KMS-11 (cell line): ENCODE measurements around the gene U2AF1L4.

Experiments used
- H2AFZ ChIP-seq: fragments of 200-600 bp; sonication (generic); 2 replicates; pipeline ENCODE4 v1.6.1; 2016; ENCODE audit warnings: antibody characterized with exemption, mixed run types, low read depth
- H3K27ac ChIP-seq: fragments of 200-600 bp; sonication (generic); 2 replicates; pipeline ENCODE4 v1.6.1; 2016; ENCODE audit warnings: mild to moderate bottlenecking, mixed run types
- H3K27me3 ChIP-seq: fragments of 200-600 bp; sonication (generic); 2 replicates; pipeline ENCODE4 v1.6.1; 2017; ENCODE audit warnings: mild to moderate bottlenecking, low read depth, mixed run types, moderate library complexity; ENCODE audit not compliant: insufficient read depth
- H3K36me3 ChIP-seq: fragments of 200-600 bp; sonication (generic); 2 replicates; pipeline ENCODE4 v1.6.1; 2017; ENCODE audit warnings: mild to moderate bottlenecking, mixed run types; ENCODE audit not compliant: insufficient read depth
- H3K4me1 ChIP-seq: fragments of 200-600 bp; sonication (generic); 2 replicates; pipeline ENCODE4 v1.6.1; 2016; ENCODE audit warnings: mild to moderate bottlenecking, low read depth, mixed run types; ENCODE audit not compliant: poor library complexity, severe bottlenecking
- H3K4me2 ChIP-seq: fragments of 200-600 bp; sonication (generic); 2 replicates; pipeline ENCODE4 v1.7.0; 2016; ENCODE audit warnings: mild to moderate bottlenecking, mixed run types
- H3K4me3 ChIP-seq: fragments of 200-600 bp; sonication (generic); IDR thresholded peaks from 2 replicates; pipeline ENCODE4 v1.6.1; 2017; ENCODE audit warnings: low read depth, low read length, mixed read lengths; ENCODE audit not compliant: insufficient read depth
- H3K79me2 ChIP-seq: fragments of 200-600 bp; sonication (generic); 2 replicates; pipeline ENCODE4 v1.6.1; 2016; ENCODE audit warnings: low read depth, mixed run types; ENCODE audit not compliant: insufficient read depth
- H3K9ac ChIP-seq: fragments of 200-600 bp; sonication (generic); 2 replicates; pipeline ENCODE4 v1.6.1; 2016; ENCODE audit warnings: mild to moderate bottlenecking, mixed run types
- H4K20me1 ChIP-seq: fragments of 200-600 bp; sonication (generic); 2 replicates; pipeline ENCODE4 v1.6.1; 2016; ENCODE audit warnings: mild to moderate bottlenecking, mixed run types; ENCODE audit not compliant: insufficient read depth
- TF ChIP-seq, protein P1 (sequence below): fragments of 200-600 bp; sonication (generic); conservative IDR thresholded peaks from 2 replicates; pipeline ENCODE4 v1.6.1; 2017; ENCODE audit warnings: low read depth, mild to moderate bottlenecking, antibody characterized with exemption, low read length, moderate library complexity, mixed read lengths

Gene U2AF1L4

DNA sequence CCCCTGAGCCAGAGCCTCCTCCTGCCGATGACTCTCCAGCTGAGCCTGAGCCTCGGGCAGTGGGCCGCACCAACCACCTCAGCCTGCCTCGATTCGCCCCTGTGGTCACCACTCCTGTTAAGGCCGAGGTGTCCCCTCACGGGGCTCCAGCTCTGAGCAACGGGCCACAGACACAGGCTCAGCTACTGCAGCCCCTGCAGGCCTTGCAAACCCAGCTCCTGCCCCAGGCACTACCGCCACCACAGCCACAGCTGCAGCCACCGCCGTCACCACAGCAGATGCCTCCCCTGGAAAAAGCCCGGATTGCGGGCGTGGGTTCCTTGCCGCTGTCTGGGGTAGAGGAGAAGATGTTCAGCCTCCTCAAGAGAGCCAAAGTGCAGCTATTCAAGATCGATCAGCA lies 23.8 kb downstream of the U2AF1L4 start:
- Histone ChIP-seq H3K4me1 (peaks cover 10% of the 10 kb centered on the region), H3K4me3 (no peak overlapping the region), H3K27ac (no peak overlapping the region), H4K20me1 (no peaks in the 10 kb centered on the region), H3K4me2 (no peak overlapping the region), H3K36me3 (no peaks in the 10 kb centered on the region; the same call in 1 of the 2 replicates), H2AFZ (no peak overlapping the region), H3K9ac (no peak overlapping the region), H3K27me3 (no peaks in the 10 kb centered on the region), H3K79me2 (peaks cover 23% of the 10 kb centered on the region)
- TF ChIP-seq, protein P1, sequence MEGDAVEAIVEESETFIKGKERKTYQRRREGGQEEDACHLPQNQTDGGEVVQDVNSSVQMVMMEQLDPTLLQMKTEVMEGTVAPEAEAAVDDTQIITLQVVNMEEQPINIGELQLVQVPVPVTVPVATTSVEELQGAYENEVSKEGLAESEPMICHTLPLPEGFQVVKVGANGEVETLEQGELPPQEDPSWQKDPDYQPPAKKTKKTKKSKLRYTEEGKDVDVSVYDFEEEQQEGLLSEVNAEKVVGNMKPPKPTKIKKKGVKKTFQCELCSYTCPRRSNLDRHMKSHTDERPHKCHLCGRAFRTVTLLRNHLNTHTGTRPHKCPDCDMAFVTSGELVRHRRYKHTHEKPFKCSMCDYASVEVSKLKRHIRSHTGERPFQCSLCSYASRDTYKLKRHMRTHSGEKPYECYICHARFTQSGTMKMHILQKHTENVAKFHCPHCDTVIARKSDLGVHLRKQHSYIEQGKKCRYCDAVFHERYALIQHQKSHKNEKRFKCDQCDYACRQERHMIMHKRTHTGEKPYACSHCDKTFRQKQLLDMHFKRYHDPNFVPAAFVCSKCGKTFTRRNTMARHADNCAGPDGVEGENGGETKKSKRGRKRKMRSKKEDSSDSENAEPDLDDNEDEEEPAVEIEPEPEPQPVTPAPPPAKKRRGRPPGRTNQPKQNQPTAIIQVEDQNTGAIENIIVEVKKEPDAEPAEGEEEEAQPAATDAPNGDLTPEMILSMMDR: no peak

DNA sequence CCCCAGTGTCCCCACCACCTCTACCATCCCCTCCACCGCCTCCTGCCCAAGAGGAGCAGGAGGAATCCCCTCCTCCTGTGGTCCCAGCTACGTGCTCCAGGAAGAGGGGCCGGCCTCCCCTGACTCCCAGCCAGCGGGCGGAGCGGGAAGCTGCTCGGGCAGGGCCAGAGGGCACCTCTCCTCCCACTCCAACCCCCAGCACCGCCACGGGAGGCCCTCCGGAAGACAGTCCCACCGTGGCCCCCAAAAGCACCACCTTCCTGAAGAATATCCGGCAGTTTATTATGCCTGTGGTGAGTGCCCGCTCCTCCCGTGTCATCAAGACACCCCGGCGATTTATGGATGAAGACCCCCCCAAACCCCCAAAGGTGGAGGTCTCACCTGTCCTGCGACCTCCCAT lies 24.6 kb downstream of the U2AF1L4 start:
- H3K27me3 ChIP-seq: no peaks in the 10 kb centered on the region
- no peaks in the 10 kb centered on the region for H4K20me1 ChIP-seq
- no peaks in the 10 kb centered on the region; the same call in 1 of the 2 replicates for H3K36me3 ChIP-seq
- peaks cover 21% of the 10 kb centered on the region for H3K79me2 ChIP-seq
- H3K4me2 ChIP-seq: no peak overlapping the region
- TF ChIP-seq, protein P1: no peak
- H3K27ac ChIP-seq: no peak overlapping the region
- H3K9ac ChIP-seq: no peak overlapping the region
- H3K4me1 ChIP-seq: peaks cover 15% of the 10 kb centered on the region
- no peak overlapping the region for H3K4me3 ChIP-seq
- no peak overlapping the region for H2AFZ ChIP-seq

DNA sequence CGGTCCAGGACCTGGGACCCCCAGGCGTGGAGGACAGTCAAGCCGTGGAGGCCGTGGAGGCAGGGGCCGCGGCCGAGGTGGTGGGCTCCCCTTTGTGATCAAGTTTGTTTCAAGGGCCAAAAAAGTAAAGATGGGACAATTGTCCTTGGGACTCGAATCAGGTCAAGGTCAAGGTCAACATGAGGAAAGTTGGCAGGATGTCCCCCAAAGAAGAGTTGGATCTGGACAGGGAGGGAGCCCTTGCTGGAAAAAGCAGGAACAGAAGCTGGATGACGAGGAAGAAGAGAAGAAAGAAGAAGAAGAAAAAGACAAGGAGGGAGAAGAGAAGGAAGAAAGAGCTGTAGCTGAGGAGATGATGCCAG lies 25.1 kb downstream of the U2AF1L4 start:
- no peaks in the 10 kb centered on the region for H3K27me3 ChIP-seq
- peaks cover 21% of the 10 kb centered on the region for H3K79me2 ChIP-seq
- H4K20me1 ChIP-seq: no peaks in the 10 kb centered on the region
- TF ChIP-seq, protein P1: no peak
- H3K4me2 ChIP-seq: no peak overlapping the region
- no peak overlapping the region for H3K27ac ChIP-seq
- no peak overlapping the region for H3K4me3 ChIP-seq
- no peaks in the 10 kb centered on the region; the same call in 1 of the 2 replicates for H3K36me3 ChIP-seq
- H3K9ac ChIP-seq: no peak overlapping the region
- H3K4me1 ChIP-seq: peaks cover 15% of the 10 kb centered on the region
- no peak overlapping the region for H2AFZ ChIP-seq

DNA sequence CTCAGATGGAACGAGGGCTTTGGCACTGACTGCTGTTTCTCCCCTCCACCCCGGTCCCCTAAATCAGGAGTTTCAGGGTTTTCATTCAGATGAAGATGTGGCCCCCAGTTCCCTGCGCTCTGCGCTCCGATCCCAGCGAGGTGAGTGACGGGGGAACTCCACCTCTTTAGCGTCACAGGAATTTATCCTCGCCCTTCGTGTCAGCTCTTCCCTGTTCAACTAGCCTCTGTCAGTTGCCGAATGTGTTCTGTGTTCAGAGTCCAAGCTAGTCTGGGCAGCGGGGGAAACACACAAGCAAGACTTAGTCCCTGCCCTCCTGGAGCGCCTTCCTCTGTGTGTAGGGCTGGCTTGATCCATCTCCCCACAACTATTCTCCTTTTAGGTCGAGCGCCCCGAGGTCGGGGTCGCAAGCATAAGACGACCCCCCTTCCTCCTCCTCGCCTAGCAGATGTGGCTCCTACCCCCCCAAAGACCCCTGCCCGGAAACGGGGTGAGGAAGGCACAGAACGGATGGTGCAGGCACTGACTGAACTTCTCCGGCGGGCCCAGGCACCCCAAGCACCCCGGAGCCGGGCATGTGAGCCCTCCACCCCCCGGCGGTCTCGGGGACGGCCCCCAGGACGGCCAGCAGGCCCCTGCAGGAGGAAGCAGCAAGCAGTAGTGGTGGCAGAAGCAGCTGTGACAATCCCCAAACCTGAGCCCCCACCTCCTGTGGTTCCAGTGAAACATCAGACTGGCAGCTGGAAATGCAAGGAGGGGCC lies 25.6 kb downstream of the U2AF1L4 start:
- no peak overlapping the region for H3K4me3 ChIP-seq
- TF ChIP-seq, protein P1: no peak
- H2AFZ ChIP-seq: no peak overlapping the region
- H3K36me3 ChIP-seq: no peaks in the 10 kb centered on the region; the same call in 1 of the 2 replicates
- H3K79me2 ChIP-seq: peaks cover 21% of the 10 kb centered on the region
- H3K4me1 ChIP-seq: peaks cover 15% of the 10 kb centered on the region
- peak overlapping the region; percentile 74 for H3K4me2 ChIP-seq
- no peaks in the 10 kb centered on the region for H4K20me1 ChIP-seq
- H3K27ac ChIP-seq: no peak overlapping the region
- H3K9ac ChIP-seq: peak overlapping the region; percentile 91; the same call in 1 of the 2 replicates
- no peaks in the 10 kb centered on the region; the same call in 1 of the 2 replicates for H3K27me3 ChIP-seq
